ENCODE measurements around the gene PLXNA1. TPM values are rescaled to one million over a fixed set of nuclear protein-coding genes. Genes with fewer than 3 reads are reported as not detected.

PLXNA1 gene
- total RNA-seq (22.6 TPM), polyA plus RNA-seq (ENCODE audit: insufficient read depth in 1 of 8, insufficient read length in 8 of 8, low replicate concordance in 1 of 8) (10 to 100 TPM; 28.9 to 51.5 (median 41.3) TPM)
- long read RNA-seq, donor 1 = 0 reads
- long read RNA-seq, donor 2 = 0 reads
- long read RNA-seq, donor 3, full-length matches to known transcripts = 3 of 24 reads
- long read RNA-seq, donor 3, partial matches to known transcripts = 21 of 24 reads
- long read RNA-seq, donor 3, other reads (novel, unspliced or antisense) = 0 of 24 reads
- long read RNA-seq, donor 4 = 0 reads
- long read RNA-seq, donor 5, partial matches to known transcripts = 13 of 13 reads
- long read RNA-seq, donor 5, other reads (novel, unspliced or antisense) = 0 of 13 reads
- long read RNA-seq, donor 6 = 0 reads
- long read RNA-seq, donor 7, partial matches to known transcripts = 0 of 1 reads
- long read RNA-seq, donor 7, other reads (novel, unspliced or antisense) = 0 of 1 reads
- long read RNA-seq, donor 8 = 0 reads
- long read RNA-seq, donor 9 = 0 reads
- long read RNA-seq, donor 10, partial matches to known transcripts = 5 of 5 reads
- long read RNA-seq, donor 10, other reads (novel, unspliced or antisense) = 0 of 5 reads
- long read RNA-seq, donor 11, partial matches to known transcripts = 50 of 50 reads
- long read RNA-seq, donor 11, other reads (novel, unspliced or antisense) = 0 of 50 reads

DNA sequence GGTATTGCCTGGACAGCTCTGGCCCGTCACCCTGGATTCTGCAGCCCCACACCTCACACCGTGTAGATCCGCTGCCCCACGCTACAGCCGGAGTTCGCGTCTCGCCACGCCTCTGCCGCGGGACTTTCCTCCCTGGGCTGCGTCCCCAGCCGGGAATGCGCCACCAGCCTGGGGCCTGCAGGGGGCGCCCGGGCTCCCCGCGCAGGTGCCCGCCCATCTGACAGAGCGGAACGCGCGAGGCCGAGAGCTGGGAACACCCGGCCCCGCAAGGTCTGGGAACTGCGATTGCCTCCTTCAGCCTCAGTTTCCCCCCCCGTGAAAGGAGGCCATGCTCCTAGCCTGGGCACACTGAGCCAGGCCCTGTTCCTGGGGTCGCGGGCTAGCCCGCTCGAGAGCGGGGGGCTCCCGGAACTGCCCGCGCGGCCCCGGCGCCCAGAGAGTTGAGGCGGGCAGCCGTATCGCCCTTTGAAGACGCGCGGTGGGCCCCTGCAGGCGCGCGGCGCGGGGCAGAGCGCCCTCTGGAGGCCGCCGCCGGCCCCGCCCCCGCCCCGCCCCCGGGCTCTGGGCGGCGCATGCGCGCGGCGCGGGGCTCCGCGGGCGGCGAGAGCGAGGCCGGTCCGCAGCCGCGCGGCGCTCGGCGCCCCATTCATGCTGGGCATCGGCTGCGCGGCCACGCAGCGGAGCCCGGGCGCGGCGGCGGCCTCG lies at the start of gene PLXNA1:
TSS of gene PLXNA1 (plus strand) at position 645 of the 705 bp plus-strand sequence. CDS start 5,479 bp downstream, outside the sequence.
- Histone ChIP-seq H3K9me3 (replicated peaks; ENCODE audit: control insufficient read depth, low read depth, low read length) (no peaks in the 10 kb centered on the region), H3K4me1 (ENCODE audit: control insufficient read depth, insufficient read depth, low read length) (peaks cover 29% of the 10 kb centered on the region), H3K27ac (ENCODE audit: low read length) (peak within 1 kb of the TSS; percentile 47), H3K36me3 (ENCODE audit: control insufficient read depth, insufficient read depth, low read length) (no peaks in the 10 kb centered on the region), H3K27me3 (ENCODE audit: control insufficient read depth, insufficient read depth, low read length) (peaks cover 53% of the 10 kb centered on the region), H3K4me3 (ENCODE audit: low read length) (peak within 1 kb of the TSS; percentile 67)
- peak; percentile 82 for DNase-seq
- under 1% methylated on average over 89 of the region's 89 CpGs for WGBS (ENCODE audit: insufficient coverage)

DNA sequence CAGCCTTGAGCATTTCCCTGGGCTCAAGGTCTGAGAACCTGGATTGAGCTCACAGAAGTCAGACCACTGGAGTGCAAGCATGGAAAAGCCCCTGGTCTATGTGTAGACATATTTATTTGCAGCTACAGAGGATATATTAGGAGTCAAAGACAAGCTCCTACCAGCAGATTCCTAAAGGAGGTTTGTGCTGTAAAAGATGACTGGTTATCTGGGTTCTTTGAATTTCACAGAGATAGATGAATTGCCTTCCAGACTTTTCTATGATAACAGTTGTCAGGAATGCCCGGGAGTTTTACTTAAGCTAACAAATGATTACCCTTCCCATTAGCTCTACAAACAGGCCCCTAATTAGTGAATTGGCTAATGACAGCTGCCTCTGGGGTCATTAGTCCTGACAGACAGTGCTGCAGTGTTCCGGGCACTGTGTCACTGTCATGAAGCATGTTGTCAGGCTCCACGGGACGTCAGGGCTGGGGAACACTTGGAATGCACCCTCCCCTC lies 48.8 kb upstream of the PLXNA1 start:
- H3K9me3 ChIP-seq (replicated peaks; ENCODE audit: control insufficient read depth, low read depth, low read length) = no peaks in the 10 kb centered on the region
- 80% methylated on average over 1 of the region's 4 CpGs for WGBS (ENCODE audit: insufficient coverage)
- no peak for DNase-seq
- H3K27ac ChIP-seq (ENCODE audit: low read length) = no peak overlapping the region
- H3K36me3 ChIP-seq (ENCODE audit: control insufficient read depth, insufficient read depth, low read length) = no peaks in the 10 kb centered on the region
- H3K4me1 ChIP-seq (ENCODE audit: control insufficient read depth, insufficient read depth, low read length) = peaks cover 25% of the 10 kb centered on the region
- H3K4me3 ChIP-seq (ENCODE audit: low read length) = no peak overlapping the region
- H3K27me3 ChIP-seq (ENCODE audit: control insufficient read depth, insufficient read depth, low read length) = peaks cover 16% of the 10 kb centered on the region

DNA sequence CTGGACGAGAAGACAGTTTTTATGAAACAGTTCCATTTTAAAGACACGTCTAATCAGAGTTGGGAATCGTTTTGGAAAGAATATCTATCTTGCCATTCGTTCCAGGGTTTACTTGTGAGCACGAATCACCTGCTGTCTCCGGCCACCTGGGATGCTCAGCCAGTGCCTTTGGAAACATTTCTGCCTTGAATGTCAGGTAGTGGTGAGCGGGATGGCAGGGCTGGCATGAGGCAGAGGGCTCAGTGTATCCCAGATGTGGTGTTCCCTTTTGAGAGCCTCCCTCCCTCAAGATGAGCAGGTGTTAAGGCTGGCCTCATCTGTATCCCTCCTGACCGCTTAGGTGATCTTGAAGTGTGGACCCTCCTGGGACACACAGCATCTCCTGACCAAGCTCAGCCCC lies 47.9 kb upstream of the PLXNA1 start:
- WGBS (ENCODE audit: insufficient coverage) = 86% methylated on average over 8 of the region's 8 CpGs
- peaks cover 16% of the 10 kb centered on the region for H3K27me3 ChIP-seq (ENCODE audit: control insufficient read depth, insufficient read depth, low read length)
- no peak overlapping the region for H3K4me3 ChIP-seq (ENCODE audit: low read length)
- no peak for DNase-seq
- no peaks in the 10 kb centered on the region for H3K36me3 ChIP-seq (ENCODE audit: control insufficient read depth, insufficient read depth, low read length)
- peaks cover 28% of the 10 kb centered on the region for H3K4me1 ChIP-seq (ENCODE audit: control insufficient read depth, insufficient read depth, low read length)
- no peak overlapping the region for H3K27ac ChIP-seq (ENCODE audit: low read length)
- H3K9me3 ChIP-seq (replicated peaks; ENCODE audit: control insufficient read depth, low read depth, low read length) = no peaks in the 10 kb centered on the region

DNA sequence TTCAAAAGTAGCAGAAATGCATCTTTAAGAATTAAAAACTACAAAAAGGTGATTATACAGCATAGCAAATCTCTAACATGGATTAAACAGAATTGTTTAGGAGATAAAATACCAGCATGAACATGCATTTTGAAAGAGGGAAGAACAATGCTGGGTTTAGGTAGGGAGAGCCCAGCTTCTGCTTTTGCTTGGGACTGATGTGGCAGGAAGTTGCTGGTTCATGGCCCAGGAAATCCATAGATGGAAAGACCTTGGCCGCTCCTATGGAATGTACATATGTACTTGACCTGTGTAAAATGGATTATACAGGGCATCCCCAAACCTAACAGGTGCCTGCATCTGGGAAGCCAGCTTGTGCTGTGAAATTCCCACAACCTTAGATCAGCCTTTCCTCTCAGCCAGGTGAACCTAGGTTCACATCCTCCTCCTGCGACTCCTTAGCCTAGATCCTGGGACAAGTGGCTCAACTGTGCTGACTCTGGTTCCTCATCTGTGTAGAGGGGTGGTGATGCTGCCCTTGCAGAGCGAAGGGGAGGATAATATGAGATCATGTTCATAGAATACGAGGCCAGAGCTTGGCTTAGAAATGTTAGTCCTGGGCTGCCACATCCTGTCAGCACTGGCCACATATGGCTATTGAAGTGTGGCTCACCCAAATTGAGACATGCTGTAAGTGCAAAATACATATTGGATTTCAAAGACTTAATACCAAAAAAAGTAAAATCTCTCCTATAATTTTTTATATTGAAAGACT lies 47.0 kb upstream of the PLXNA1 start:
- peaks cover 13% of the 10 kb centered on the region for H3K27me3 ChIP-seq (ENCODE audit: control insufficient read depth, insufficient read depth, low read length)
- peaks cover 28% of the 10 kb centered on the region for H3K4me1 ChIP-seq (ENCODE audit: control insufficient read depth, insufficient read depth, low read length)
- WGBS (ENCODE audit: insufficient coverage) = 92% methylated on average over 2 of the region's 4 CpGs
- no peak for DNase-seq
- H3K27ac ChIP-seq (ENCODE audit: low read length) = no peak overlapping the region
- H3K9me3 ChIP-seq (replicated peaks; ENCODE audit: control insufficient read depth, low read depth, low read length) = no peaks in the 10 kb centered on the region
- no peaks in the 10 kb centered on the region for H3K36me3 ChIP-seq (ENCODE audit: control insufficient read depth, insufficient read depth, low read length)
- no peak overlapping the region for H3K4me3 ChIP-seq (ENCODE audit: low read length)

DNA sequence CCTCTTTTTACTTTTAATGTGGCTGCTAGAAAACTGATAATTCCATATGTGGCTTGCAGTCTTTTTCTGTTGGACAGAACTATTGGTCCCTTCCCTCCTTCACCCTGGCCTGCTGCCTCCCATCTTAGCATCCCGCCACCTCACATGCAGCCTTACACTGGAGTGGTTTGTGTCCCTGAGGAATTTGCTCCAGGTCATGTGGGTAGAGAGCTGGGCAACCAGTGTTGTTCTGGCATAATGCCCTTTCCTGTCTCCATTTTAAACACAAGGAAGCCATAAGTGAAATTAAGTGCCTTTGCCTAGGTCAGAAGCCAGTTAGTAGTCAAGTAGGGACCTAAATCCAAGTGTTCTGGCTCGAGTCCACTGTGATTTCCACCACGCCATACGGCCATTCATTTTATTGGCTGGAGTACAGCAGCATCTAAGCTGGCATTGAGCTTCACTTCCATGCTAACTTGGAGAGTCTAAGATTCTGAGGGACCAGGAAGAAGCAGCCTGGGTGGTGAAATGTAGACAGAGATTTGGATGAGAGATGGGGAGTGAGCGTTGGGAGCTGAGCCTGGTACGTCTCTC lies 46.0 kb upstream of the PLXNA1 start:
- no peak overlapping the region for H3K27ac ChIP-seq (ENCODE audit: low read length)
- peaks cover 9% of the 10 kb centered on the region for H3K27me3 ChIP-seq (ENCODE audit: control insufficient read depth, insufficient read depth, low read length)
- WGBS (ENCODE audit: insufficient coverage) = 91% methylated on average over 5 of the region's 6 CpGs
- H3K9me3 ChIP-seq (replicated peaks; ENCODE audit: control insufficient read depth, low read depth, low read length) = no peaks in the 10 kb centered on the region
- DNase-seq = no peak
- H3K36me3 ChIP-seq (ENCODE audit: control insufficient read depth, insufficient read depth, low read length) = no peaks in the 10 kb centered on the region
- no peak overlapping the region for H3K4me3 ChIP-seq (ENCODE audit: low read length)
- peaks cover 24% of the 10 kb centered on the region for H3K4me1 ChIP-seq (ENCODE audit: control insufficient read depth, insufficient read depth, low read length)

GRCh38 chr3:126937533-126937932 lies 45.4 kb upstream of the PLXNA1 start:
- no peak for DNase-seq
- Histone ChIP-seq H3K9me3 (replicated peaks; ENCODE audit: control insufficient read depth, low read depth, low read length) (no peaks in the 10 kb centered on the region), H3K27me3 (ENCODE audit: control insufficient read depth, insufficient read depth, low read length) (peaks cover 10% of the 10 kb centered on the region), H3K4me3 (ENCODE audit: low read length) (no peak overlapping the region), H3K36me3 (ENCODE audit: control insufficient read depth, insufficient read depth, low read length) (no peaks in the 10 kb centered on the region), H3K4me1 (ENCODE audit: control insufficient read depth, insufficient read depth, low read length) (peaks cover 18% of the 10 kb centered on the region), H3K27ac (ENCODE audit: low read length) (no peak overlapping the region)
- WGBS (ENCODE audit: insufficient coverage) = 58% methylated on average over 2 of the region's 2 CpGs

DNA sequence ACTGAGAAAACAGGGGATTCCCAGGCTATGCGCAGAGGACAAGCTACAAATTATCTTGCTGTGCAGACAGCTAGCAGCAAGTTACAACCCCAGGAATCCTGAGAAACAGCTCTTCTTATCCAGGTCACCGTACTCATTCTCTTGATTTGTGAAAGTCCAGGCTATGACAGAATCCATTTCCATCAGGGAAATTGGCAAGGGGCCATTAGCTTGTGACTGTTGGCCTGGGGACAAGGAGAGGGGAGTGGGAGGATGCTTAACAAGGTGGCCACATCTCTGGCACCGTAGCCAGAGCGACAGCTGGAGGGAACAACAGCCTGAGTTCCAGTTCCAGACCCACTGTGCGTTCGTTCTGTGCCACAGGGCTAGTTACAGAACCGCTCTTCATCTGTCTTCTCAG lies 44.9 kb upstream of the PLXNA1 start:
- Histone ChIP-seq H3K4me3 (ENCODE audit: low read length) (no peak overlapping the region), H3K9me3 (replicated peaks; ENCODE audit: control insufficient read depth, low read depth, low read length) (no peaks in the 10 kb centered on the region), H3K27ac (ENCODE audit: low read length) (no peak overlapping the region), H3K4me1 (ENCODE audit: control insufficient read depth, insufficient read depth, low read length) (peaks cover 16% of the 10 kb centered on the region), H3K36me3 (ENCODE audit: control insufficient read depth, insufficient read depth, low read length) (no peaks in the 10 kb centered on the region), H3K27me3 (ENCODE audit: control insufficient read depth, insufficient read depth, low read length) (peaks cover 10% of the 10 kb centered on the region)
- DNase-seq = no peak
- WGBS (ENCODE audit: insufficient coverage) = 80% methylated on average over 3 of the region's 7 CpGs

GRCh38 chr3:126938520-126939337 lies 44.2 kb upstream of the PLXNA1 start:
- Histone ChIP-seq H3K27me3 (ENCODE audit: control insufficient read depth, insufficient read depth, low read length) (peaks cover 9% of the 10 kb centered on the region), H3K27ac (ENCODE audit: low read length) (peak overlapping the region; percentile 31), H3K4me3 (ENCODE audit: low read length) (no peak overlapping the region), H3K9me3 (replicated peaks; ENCODE audit: control insufficient read depth, low read depth, low read length) (no peaks in the 10 kb centered on the region), H3K4me1 (ENCODE audit: control insufficient read depth, insufficient read depth, low read length) (peaks cover 16% of the 10 kb centered on the region), H3K36me3 (ENCODE audit: control insufficient read depth, insufficient read depth, low read length) (no peaks in the 10 kb centered on the region)
- no peak for DNase-seq
- WGBS (ENCODE audit: insufficient coverage) = 54% methylated on average over 6 of the region's 8 CpGs

GRCh38 chr3:126939338-126939718 lies 43.6 kb upstream of the PLXNA1 start:
- Histone ChIP-seq H3K9me3 (replicated peaks; ENCODE audit: control insufficient read depth, low read depth, low read length) (no peaks in the 10 kb centered on the region), H3K36me3 (ENCODE audit: control insufficient read depth, insufficient read depth, low read length) (no peaks in the 10 kb centered on the region), H3K27ac (ENCODE audit: low read length) (peak overlapping the region; percentile 31), H3K4me3 (ENCODE audit: low read length) (no peak overlapping the region), H3K27me3 (ENCODE audit: control insufficient read depth, insufficient read depth, low read length) (peaks cover 9% of the 10 kb centered on the region), H3K4me1 (ENCODE audit: control insufficient read depth, insufficient read depth, low read length) (peaks cover 16% of the 10 kb centered on the region)
- WGBS (ENCODE audit: insufficient coverage) = 20% methylated on average over 1 of the region's 4 CpGs
- DNase-seq = no peak
